K562 (cell line): ENCODE measurements around the gene USP15. TPM values are rescaled to one million over a fixed set of nuclear protein-coding genes. Genes with fewer than 3 reads are reported as not detected.

Experiments used
- CSDE1 ChIP-seq, 2 experiments: fragments of 450-650 bp; IDR thresholded peaks; 2 replicates each; pipeline ENCODE4 v1.6.1; 2016; ENCODE audit warnings: mild to moderate bottlenecking in 1 of 2
- FIP1L1 ChIP-seq: fragments of 200-400 bp; formaldehyde crosslinking; IDR thresholded peaks from 2 replicates; pipeline ENCODE4 v1.6.1; 2018; ENCODE audit warnings: mild to moderate bottlenecking, low read depth, low read length; ENCODE audit not compliant: poor library complexity, severe bottlenecking
- FOXK2 ChIP-seq, 2 experiments: fragments of 450-650 bp; IDR thresholded peaks in 1 of 2; conservative IDR thresholded peaks in 1 of 2; 2 replicates each; pipeline ENCODE4 v1.6.1; 2016; ENCODE audit warnings: low read depth in 2 of 2, mild to moderate bottlenecking in 1 of 2
- HBP1 ChIP-seq: fragments of 450-650 bp; formaldehyde crosslinking; IDR thresholded peaks from 2 replicates; pipeline ENCODE4 v1.4.0; 2022; ENCODE audit warnings: missing genetic modification characterization
- HEY1 ChIP-seq: fragments of 250-450 bp; sonication (Bioruptor Pico); IDR thresholded peaks from 2 replicates; pipeline ENCODE4 v1.5.0; 2020; ENCODE audit warnings: mild to moderate bottlenecking, moderate library complexity, borderline replicate concordance
- MAX ChIP-seq: sonication (generic); formaldehyde crosslinking; IDR thresholded peaks from 2 replicates; pipeline ENCODE4 v1.9.0; 2022; ENCODE audit warnings: mild to moderate bottlenecking, missing genetic modification reagents
- NR2C1 ChIP-seq, 2 experiments: fragments of 450-650 bp; IDR thresholded peaks; 2 replicates each; pipeline ENCODE4 v1.6.1; 2017; ENCODE audit warnings: mild to moderate bottlenecking in 2 of 2, antibody characterized with exemption in 1 of 2, inconsistent platforms in 1 of 2, missing compliant biosample characterization in 1 of 2, missing genetic modification characterization in 1 of 2
- PREB ChIP-seq: sonication (generic); formaldehyde crosslinking; IDR thresholded peaks from 2 replicates; pipeline ENCODE4 v1.8.1; 2023; ENCODE audit warnings: mild to moderate bottlenecking, missing genetic modification reagents
- RBM39 ChIP-seq: fragments of 200-400 bp; formaldehyde crosslinking; optimal IDR thresholded peaks from 2 replicates; pipeline ENCODE3; 2018; ENCODE audit warnings: low read depth, low read length
- SMAD1 ChIP-seq: fragments of 150-350 bp; IDR thresholded peaks from 2 replicates; pipeline ENCODE4 v1.6.1; 2014; ENCODE audit warnings: low read length, low read depth; ENCODE audit not compliant: partially characterized antibody
- ZBTB26 ChIP-seq: fragments of 450-650 bp; formaldehyde crosslinking; IDR thresholded peaks from 2 replicates; pipeline ENCODE4 v1.4.0; 2022; ENCODE audit warnings: missing genetic modification characterization
- ZNF384 ChIP-seq: IDR thresholded peaks from 2 replicates; pipeline ENCODE4 v1.6.1; 2012; ENCODE audit warnings: low read depth, low read length, improper control_type of control experiment
- ZNF518B ChIP-seq: fragments of 250-450 bp; sonication (Bioruptor Pico); IDR thresholded peaks from 2 replicates; pipeline ENCODE4 v1.5.0; 2021; ENCODE audit warnings: mild to moderate bottlenecking, moderate library complexity
- polyA plus RNA-seq, 8 experiments: library from polyadenylated mRNA; depleted of rRNA in 4 of 8; stranded (reverse) in 5 of 8; unstranded in 3 of 8; fragments of >200 nt; fragmentation: Nextera tagmentation in 2 of 8; fragmentation: Illumina TruSeq in 1 of 8; extraction: Ambion mirVana in 2 of 8; extraction: Trizol in 1 of 8; gene quantifications; 2 replicates each; pipeline versions ENCODE4 v1.2.1 to v1.2.3, GENCODE V29; 2011 to 2014; ENCODE audit warnings: inconsistent platforms in 1 of 8, missing spikeins in 1 of 8
- total RNA-seq, 7 experiments: library from RNA; depleted of rRNA in 6 of 7; stranded (reverse); fragments of >200 nt in 6 of 7; fragmentation: Illumina TruSeq in 2 of 7; extraction: Trizol in 2 of 7; gene quantifications; 2 replicates each; pipeline versions ENCODE4 v1.2.1 to v1.2.3, GENCODE V29; 2011 to 2021; ENCODE audit warnings: low replicate concordance in 1 of 7

Gene USP15
- total and polyA plus RNA-seq, 9 of the 15 experiments (the other 6 are each of a cell fraction or from before 2014, with no cell fraction given) = 140 to 272 (median 182) TPM

GRCh38 chr12:62259993-62260732 lies at the start of gene USP15 (continued):
- TF ChIP-seq HBP1 = 0 out of 2 replicates have a peak, but pooled peaks have one; percentile 19
- TF ChIP-seq PREB (CRISPR knock-in tag) = peak; percentile 95
- TF ChIP-seq ZBTB26 (CRISPR knock-in tag) = no peak
- no peak for TF ChIP-seq HEY1 (CRISPR knock-in tag)
- no peak for TF ChIP-seq CSDE1 (IDR thresholded peaks at IDR 0.05)
- no peak; the same call in 1 of the 2 replicates for TF ChIP-seq ZNF384
- TF ChIP-seq SMAD1 = peak; percentile 18
- peak in 1 of 2 experiments; percentile 99; a peak in 2 of 4 replicates for TF ChIP-seq FOXK2 (conservative IDR thresholded peaks at IDR 0.05 in 1 of 2, IDR thresholded peaks at IDR 0.05 in 1 of 2; ENCODE audit: low read depth in 2 of 2)
- no peak for TF ChIP-seq RBM39
- peak; percentile 89 for TF ChIP-seq FIP1L1
- no peak for TF ChIP-seq NR2C1 (IDR thresholded peaks at IDR 0.05)
- no peak for TF ChIP-seq NR2C1 (tag; IDR thresholded peaks at IDR 0.05)
- TF ChIP-seq MAX = peak; percentile 59
- no peak for TF ChIP-seq ZNF518B (CRISPR knock-in tag)
